Stimulated activated CD8-positive, alpha-beta memory T cell treated with anti-CD3 and anti-CD28 coated beads, Interleukin-15, amount 100 ng/mL, for 48 hours (primary cell): Measurements from ENCODE around the gene NUCKS1.

ENCODE experiments used
- DNase-seq, 2 donors: peaks; one replicate each; pipeline ENCODE4 v3.0.0-alpha.2; 2020; ENCODE audit warnings: low read depth in 2 of 2

The NUCKS1 gene

GRCh38 chr1:205770618-205771017 is 20.6 kb upstream of the NUCKS1 start:
- DNase-seq: no peak

- DNase-seq: no peak
Observed at GRCh38 chr1:205769641-205770365, 19.8 kb upstream of the NUCKS1 start.

GRCh38 chr1:205767248-205767647 is 17.3 kb upstream of the NUCKS1 start:
- DNase-seq: no peak

- no peak for DNase-seq
Observed at GRCh38 chr1:205766570-205766969, 16.6 kb upstream of the NUCKS1 start.

GRCh38 chr1:205766038-205766437 is 16.1 kb upstream of the NUCKS1 start:
- DNase-seq: no peak

GRCh38 chr1:205764578-205764977 is 14.6 kb upstream of the NUCKS1 start:
- no peak for DNase-seq

- no peak for DNase-seq
Observed at GRCh38 chr1:205763980-205764379, 14.0 kb upstream of the NUCKS1 start.

- no peak for DNase-seq
Observed at GRCh38 chr1:205760606-205761005, 10.6 kb upstream of the NUCKS1 start.

- no peak for DNase-seq
Observed at GRCh38 chr1:205756552-205756951, 6.6 kb upstream of the NUCKS1 start.

GRCh38 chr1:205754857-205755256 is 4.9 kb upstream of the NUCKS1 start:
- DNase-seq: no peak

GRCh38 chr1:205751036-205751651 is 1.2 kb upstream of the NUCKS1 start:
- DNase-seq: no peak

GRCh38 chr1:205749234-205750137 is 496 bp downstream of the NUCKS1 start:
- DNase-seq: peak; percentile 97 to 98

- peak in 1 of 2 donors; percentile 30 for DNase-seq
Observed at GRCh38 chr1:205748403-205749233, 1.4 kb downstream of the NUCKS1 start.

- no peak for DNase-seq
Observed at GRCh38 chr1:205746757-205747412, 3.1 kb downstream of the NUCKS1 start.

GRCh38 chr1:205744403-205744802 is 5.6 kb downstream of the NUCKS1 start:
- DNase-seq: no peak

GRCh38 chr1:205743977-205744376 is 6.0 kb downstream of the NUCKS1 start:
- no peak for DNase-seq

GRCh38 chr1:205741681-205742080 is 8.3 kb downstream of the NUCKS1 start:
- DNase-seq: no peak

GRCh38 chr1:205739348-205740160 is 10.4 kb downstream of the NUCKS1 start:
- DNase-seq: no peak

GRCh38 chr1:205735218-205735617 is 14.8 kb downstream of the NUCKS1 start:
- no peak for DNase-seq
